Activated CD4-positive, alpha-beta memory T cell treated with anti-CD3 and anti-CD28 coated beads, Interleukin-2, amount 10 ng/mL, durations not matched to agents 7 days and 5 days (primary cell): Measurements from ENCODE around the gene EXOC4. TPM values are rescaled to one million over a fixed set of nuclear protein-coding genes. Genes with fewer than 3 reads are reported as not detected.
"Not testable (repeated sequence)": the region's sequence is repeated elsewhere in the genome, so short reads cannot be mapped to it uniquely, and the experiment has no call there.

ENCODE experiments used
- CTCF ChIA-PET: fragments of 350-600 bp; sonication (Branson Sonifier 250); formaldehyde crosslinking; loops from one replicate; lab custom pipeline; 2021; ENCODE audit warnings: antibody characterized with exemption, inconsistent platforms; lab: Charles Lee
- POLR2A ChIA-PET: fragments of 350-600 bp; sonication (Branson Sonifier 250); formaldehyde crosslinking; loops from one replicate; lab custom pipeline; 2021; ENCODE audit warnings: antibody characterized with exemption; lab: Charles Lee
- DNase-seq: peaks from one replicate; pipeline ENCODE4 v3.0.0-alpha.2; 2020
- H3K27ac Mint-ChIP-seq: one replicate; pipeline ENCODE4 v1.8.0; 2021; ENCODE audit warnings: mild to moderate bottlenecking, mixed read lengths
- H3K27me3 Mint-ChIP-seq: one replicate; pipeline ENCODE4 v1.8.0; 2021; ENCODE audit warnings: mixed read lengths
- H3K36me3 Mint-ChIP-seq: one replicate; pipeline ENCODE4 v1.8.0; 2021; ENCODE audit warnings: low read depth, mixed read lengths
- H3K4me1 Mint-ChIP-seq: one replicate; pipeline ENCODE4 v1.8.0; 2021; ENCODE audit warnings: mixed read lengths
- H3K4me3 Mint-ChIP-seq: one replicate; pipeline ENCODE4 v1.8.0; 2021; ENCODE audit warnings: mild to moderate bottlenecking, mixed read lengths
- H3K9me3 Mint-ChIP-seq: one replicate; pipeline ENCODE4 v1.8.0; 2021; ENCODE audit warnings: mixed read lengths
- total RNA-seq, 2 experiments: library from RNA; stranded (reverse); gene quantifications; one replicate each; pipeline ENCODE4 v1.2.3, GENCODE V29; 2021

EXOC4 gene
- total RNA-seq, 2 experiments from 2014 or later = 70.1 to 71.1 TPM

DNA sequence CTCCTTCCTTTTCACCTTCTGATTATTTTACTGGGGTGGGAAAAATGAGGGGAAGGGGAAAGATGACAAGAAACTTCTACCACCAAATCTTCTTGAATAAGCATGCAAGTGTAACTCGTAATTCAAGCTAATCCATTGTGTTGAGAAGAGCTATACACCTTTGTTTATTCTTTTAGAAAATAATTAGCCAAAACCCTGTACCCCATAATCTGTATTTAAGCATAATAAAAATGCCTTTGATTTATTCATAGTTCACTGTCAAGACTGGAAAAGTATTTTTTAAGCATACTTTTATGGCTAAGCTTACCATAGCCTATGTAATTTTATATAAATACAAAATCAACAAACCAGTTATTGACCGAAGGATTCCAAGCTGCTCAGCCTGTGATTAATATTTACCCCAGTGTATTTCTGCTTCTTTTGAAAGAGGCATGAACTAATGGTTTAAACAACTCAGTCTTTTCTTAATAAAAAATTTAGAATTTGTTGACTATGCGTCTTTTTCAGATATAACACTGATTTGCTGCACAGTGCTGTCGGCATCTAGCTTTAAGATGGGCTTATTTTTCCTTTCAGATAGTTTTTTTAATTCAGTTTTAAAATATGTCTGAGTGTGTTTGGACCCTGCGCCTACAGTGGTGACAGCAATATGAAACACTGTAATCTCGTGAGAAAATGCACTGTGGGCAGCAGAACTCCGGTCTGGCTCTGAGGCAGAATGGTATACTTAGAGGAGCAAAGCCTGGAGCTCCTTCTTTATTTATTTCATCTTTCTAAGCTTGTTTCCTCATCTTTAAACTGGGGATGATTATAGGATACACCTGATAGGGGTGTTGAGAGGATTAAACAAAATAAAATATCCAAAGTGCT lies 635.4 kb downstream of the EXOC4 start:
- H3K4me3 Mint-ChIP-seq = no peak overlapping the region

DNA sequence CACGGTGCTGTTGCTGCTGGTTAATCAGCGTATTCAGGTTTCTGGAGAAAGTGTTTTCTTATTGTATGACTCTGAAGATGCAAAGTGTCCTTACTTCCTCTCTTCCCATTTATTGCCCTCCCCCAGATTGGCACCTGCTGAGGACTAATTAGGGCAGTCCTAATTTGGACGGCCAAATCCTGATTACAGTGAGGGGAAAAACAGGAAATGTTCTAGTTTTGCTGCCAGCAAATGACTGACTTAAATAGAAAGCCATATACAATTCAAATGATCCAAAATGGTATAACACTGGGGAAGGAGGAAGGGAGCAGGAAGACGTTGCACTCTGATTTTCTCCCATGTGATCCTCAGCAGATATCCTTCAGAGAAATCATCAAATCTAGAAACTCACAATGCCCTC lies 651.9 kb downstream of the EXOC4 start:
- no peaks in the 10 kb centered on the region for H3K4me1 Mint-ChIP-seq
- H3K4me3 Mint-ChIP-seq = no peak overlapping the region
- CTCF ChIA-PET = no interaction called here
- POLR2A ChIA-PET = interaction anchor here (0.6 kb wide), 1 partner anchor 1081 kb away, joined by 3 read pairs; the partner anchor contains the start of gene AGBL3
- H3K27me3 Mint-ChIP-seq = no peaks in the 10 kb centered on the region
- no peak for DNase-seq
- no peak overlapping the region for H3K27ac Mint-ChIP-seq
- peaks cover 5% of the 10 kb centered on the region for H3K9me3 Mint-ChIP-seq
- H3K36me3 Mint-ChIP-seq = peaks cover 4% of the 10 kb centered on the region

More for the DNA sequence above, 635.4 kb downstream of the EXOC4 start:
- DNase-seq = no peak
- no peaks in the 10 kb centered on the region for H3K27me3 Mint-ChIP-seq
- H3K9me3 Mint-ChIP-seq = no peaks in the 10 kb centered on the region
- POLR2A ChIA-PET = no interaction called here
- no peak overlapping the region for H3K27ac Mint-ChIP-seq
- CTCF ChIA-PET = no interaction called here
- H3K4me1 Mint-ChIP-seq = no peaks in the 10 kb centered on the region
- no peaks in the 10 kb centered on the region for H3K36me3 Mint-ChIP-seq

DNA sequence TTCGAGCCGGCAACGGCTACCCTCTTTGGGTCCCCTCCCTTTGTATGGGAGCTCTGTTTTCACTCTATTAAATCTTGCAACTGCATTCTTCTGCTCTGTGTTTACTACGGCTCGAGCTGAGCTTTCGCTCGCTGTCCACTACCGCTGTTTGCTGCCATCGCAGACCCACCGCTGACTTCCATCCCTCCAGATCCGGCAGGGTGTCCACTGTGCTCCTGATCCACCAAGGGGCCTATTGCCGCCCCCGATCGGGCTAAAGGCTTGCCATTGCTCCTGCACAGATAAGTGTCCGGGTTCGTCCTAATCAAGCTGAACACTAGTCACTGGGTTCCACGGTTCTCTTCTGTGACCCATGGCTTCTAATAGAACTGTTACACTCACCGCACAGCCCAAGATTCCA lies 653.7 kb downstream of the EXOC4 start:
- H3K9me3 Mint-ChIP-seq, H3K36me3 Mint-ChIP-seq, POLR2A ChIA-PET, H3K27ac Mint-ChIP-seq, H3K27me3 Mint-ChIP-seq, H3K4me3 Mint-ChIP-seq, DNase-seq, CTCF ChIA-PET, H3K4me1 Mint-ChIP-seq: not testable (repeated sequence)

DNA sequence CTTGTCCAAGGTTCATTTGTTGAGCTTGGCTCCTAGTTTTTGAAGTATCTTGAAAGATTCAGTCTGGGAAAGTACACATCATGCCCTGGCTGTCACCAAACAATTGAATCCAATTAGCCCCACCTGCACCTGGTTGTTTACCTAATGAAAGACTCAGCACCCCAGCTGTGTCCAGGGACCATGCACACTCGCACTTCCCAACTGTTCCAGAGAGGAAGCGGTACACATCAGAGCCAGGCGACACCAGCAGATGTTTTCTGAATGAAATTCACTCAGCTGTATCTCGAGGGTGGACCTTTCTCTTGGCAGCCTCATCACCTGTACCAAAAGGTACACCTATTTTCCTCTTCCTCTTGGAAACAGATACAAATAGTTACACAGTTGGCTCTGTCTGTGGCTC lies 657.9 kb downstream of the EXOC4 start:
- Mint-ChIP-seq H3K27ac (no peak overlapping the region), H3K27me3 (no peaks in the 10 kb centered on the region), H3K4me3 (no peak overlapping the region), H3K36me3 (peaks cover 2% of the 10 kb centered on the region), H3K9me3 (peaks cover 3% of the 10 kb centered on the region), H3K4me1 (peaks cover 3% of the 10 kb centered on the region)
- POLR2A ChIA-PET = no interaction called here
- CTCF ChIA-PET = no interaction called here
- no peak for DNase-seq

DNA sequence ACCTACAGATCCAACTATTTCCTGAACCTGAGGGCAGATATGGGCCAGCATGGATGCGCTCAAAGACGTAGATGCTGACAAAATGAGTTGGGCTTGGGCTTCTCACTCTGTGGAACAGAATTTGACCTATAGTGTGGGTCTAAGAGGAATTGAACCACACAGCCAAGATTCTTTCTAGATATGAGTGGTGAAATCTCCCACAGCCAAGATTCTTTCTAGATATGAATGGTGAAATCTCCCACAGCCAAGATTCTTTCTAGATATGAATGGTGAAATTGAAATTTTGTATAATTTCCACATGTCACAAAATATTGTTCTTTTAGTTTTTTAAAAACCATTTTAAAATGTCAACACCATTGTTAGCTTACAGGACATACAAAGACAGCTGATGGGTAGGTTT lies 658.8 kb downstream of the EXOC4 start:
- no peak for DNase-seq
- Mint-ChIP-seq H3K4me1 (peaks cover 3% of the 10 kb centered on the region), H3K9me3 (no peaks in the 10 kb centered on the region), H3K27ac (no peak overlapping the region), H3K27me3 (no peaks in the 10 kb centered on the region), H3K36me3 (peaks cover 2% of the 10 kb centered on the region), H3K4me3 (no peak overlapping the region)
- ChIA-PET POLR2A (no interaction called here), CTCF (no interaction called here)

DNA sequence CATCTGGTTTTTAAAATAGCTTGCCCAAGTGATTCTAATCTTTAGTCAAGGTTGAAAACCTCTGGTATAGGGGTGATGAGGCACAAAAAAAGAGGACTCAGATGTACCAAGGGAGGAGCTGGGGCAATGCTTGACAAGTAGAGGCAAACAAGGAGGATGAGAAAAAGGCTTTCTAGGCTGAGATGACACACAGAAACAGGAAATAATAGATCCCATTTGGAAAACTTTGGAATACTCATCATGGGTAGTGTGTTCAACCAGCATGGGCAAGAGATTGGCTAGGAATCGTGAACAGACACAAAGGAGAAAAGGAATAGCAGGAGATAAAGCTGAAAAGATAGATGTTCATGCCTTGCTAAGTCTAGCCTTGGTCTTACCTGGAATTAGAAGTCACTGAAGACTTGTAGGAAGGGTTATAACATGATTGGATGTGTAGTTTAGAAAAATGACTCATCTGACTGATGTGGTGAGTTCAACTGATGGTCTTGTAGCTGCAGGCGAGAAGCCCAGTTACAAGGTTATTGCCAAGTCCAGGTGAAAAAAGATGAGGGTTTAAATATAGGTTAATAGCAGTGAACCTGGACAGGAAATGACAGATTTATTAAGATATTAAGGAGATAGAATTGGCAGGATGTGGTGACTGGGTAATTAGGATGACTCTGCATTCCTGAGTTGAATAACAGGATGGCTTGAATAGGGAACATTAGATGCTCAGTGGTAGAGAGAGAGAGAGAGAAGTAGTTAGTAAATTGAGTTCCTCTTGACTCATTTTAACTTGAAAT lies 660.2 kb downstream of the EXOC4 start:
- CTCF ChIA-PET = no interaction called here
- Mint-ChIP-seq H3K36me3 (peaks cover 2% of the 10 kb centered on the region), H3K4me3 (no peak overlapping the region), H3K27me3 (no peaks in the 10 kb centered on the region), H3K9me3 (no peaks in the 10 kb centered on the region), H3K4me1 (peaks cover 3% of the 10 kb centered on the region), H3K27ac (no peak overlapping the region)
- DNase-seq = no peak
- POLR2A ChIA-PET = no interaction called here

DNA sequence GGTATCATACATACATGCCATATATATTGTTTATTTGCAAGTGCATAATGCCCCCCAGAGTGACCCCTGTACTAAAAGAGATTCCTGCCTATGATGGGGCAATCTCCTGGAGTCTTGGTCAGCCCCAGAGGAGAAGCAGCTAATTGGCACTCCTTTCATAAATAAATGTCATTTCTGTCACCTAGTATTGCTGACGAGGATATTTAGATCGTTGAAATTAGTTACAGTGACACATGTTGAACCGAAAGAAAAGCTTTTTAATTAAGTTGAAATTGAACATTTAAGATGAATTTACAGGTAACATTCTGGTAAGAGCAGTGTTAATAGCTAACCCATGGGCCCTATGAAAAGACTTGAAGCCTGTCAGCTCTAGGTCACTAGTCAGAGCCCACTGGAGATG lies 663.7 kb downstream of the EXOC4 start:
- POLR2A ChIA-PET = no interaction called here
- peaks cover 12% of the 10 kb centered on the region for H3K36me3 Mint-ChIP-seq
- CTCF ChIA-PET = no interaction called here

DNA sequence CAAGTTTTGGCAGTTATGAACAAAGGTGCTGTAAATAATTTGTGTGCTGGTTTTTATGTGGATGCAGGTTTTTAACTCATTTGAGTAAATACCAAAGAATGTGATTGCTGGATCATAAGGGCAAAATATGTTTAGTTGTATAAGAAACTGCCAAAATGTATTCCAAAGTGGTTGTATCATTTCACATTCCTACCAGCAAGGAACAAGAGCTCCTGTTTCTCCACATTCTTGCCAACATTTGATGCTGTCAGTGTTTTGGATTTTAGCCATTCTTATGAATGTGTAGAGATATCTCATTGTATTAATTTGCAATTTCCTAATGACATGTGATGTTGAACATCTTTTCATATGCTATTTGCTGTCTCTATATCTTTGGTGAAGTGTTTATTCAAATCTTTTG lies 666.9 kb downstream of the EXOC4 start:
- no peak for DNase-seq
- H3K36me3 Mint-ChIP-seq = peaks cover 16% of the 10 kb centered on the region
- no peaks in the 10 kb centered on the region for H3K27me3 Mint-ChIP-seq
- ChIA-PET POLR2A (no interaction called here), CTCF (no interaction called here)
- H3K4me3 Mint-ChIP-seq = no peak overlapping the region
- H3K9me3 Mint-ChIP-seq = peaks cover 10% of the 10 kb centered on the region
- H3K4me1 Mint-ChIP-seq = no peaks in the 10 kb centered on the region
- no peak overlapping the region for H3K27ac Mint-ChIP-seq

More for the DNA sequence above, 663.7 kb downstream of the EXOC4 start:
- Mint-ChIP-seq H3K9me3 (peaks cover 6% of the 10 kb centered on the region), H3K4me1 (peaks cover 3% of the 10 kb centered on the region), H3K4me3 (no peak overlapping the region), H3K27ac (no peak overlapping the region), H3K27me3 (no peaks in the 10 kb centered on the region)
- DNase-seq = no peak

DNA sequence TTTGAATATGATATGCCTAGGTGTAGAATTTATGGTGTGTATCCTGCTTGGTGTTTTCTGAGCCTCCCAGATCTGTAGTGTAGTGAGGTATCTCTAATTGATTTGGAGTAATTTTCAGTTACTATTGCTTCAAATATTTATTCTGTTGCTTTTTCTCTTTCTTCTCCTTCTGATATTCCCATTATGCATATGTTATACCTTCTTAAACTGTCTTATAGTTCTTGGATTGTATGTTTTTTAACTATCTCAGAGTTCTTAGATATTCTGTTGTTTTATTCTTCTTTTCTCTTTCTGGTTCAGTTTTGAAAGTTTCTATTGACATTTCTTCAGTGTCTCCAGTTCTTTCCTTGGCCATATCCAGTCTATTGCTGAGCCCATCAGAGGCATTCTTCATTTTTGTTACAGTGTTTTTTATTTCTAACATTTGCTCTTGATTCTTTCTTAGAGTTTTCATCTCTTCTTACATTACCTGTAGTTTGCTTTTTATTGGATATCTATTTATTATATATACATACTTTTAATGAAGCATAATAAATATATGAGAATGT lies 668.8 kb downstream of the EXOC4 start:
- H3K4me1 Mint-ChIP-seq = no peaks in the 10 kb centered on the region
- CTCF ChIA-PET = no interaction called here
- no peak overlapping the region for H3K4me3 Mint-ChIP-seq
- DNase-seq = no peak
- POLR2A ChIA-PET = no interaction called here
- H3K9me3 Mint-ChIP-seq = peaks cover 10% of the 10 kb centered on the region
- H3K27ac Mint-ChIP-seq = no peak overlapping the region
- H3K27me3 Mint-ChIP-seq = no peaks in the 10 kb centered on the region
- H3K36me3 Mint-ChIP-seq = peaks cover 16% of the 10 kb centered on the region

DNA sequence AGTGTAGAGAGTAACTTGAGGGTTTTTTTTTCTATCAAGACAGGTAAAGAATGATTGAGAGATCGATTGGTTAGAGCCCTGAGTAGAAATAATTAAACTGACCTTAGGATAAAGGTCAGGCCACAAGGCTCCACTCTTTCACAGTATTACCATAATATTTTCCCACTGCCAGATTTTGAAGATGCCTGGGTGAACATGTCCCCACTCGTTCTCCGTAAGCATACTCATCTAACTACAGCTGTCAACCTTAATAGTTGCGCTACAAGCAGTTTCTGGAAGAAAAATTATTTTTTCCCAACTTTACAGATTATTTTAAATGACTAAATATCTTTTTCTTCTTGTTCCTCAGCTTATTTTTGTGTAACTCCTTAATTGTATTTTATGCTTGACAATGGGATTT lies 671.1 kb downstream of the EXOC4 start:
- no peak for DNase-seq
- no peaks in the 10 kb centered on the region for H3K27me3 Mint-ChIP-seq
- POLR2A ChIA-PET = no interaction called here
- H3K27ac Mint-ChIP-seq = no peak overlapping the region
- H3K9me3 Mint-ChIP-seq = peaks cover 10% of the 10 kb centered on the region
- H3K4me3 Mint-ChIP-seq = no peak overlapping the region
- CTCF ChIA-PET = no interaction called here
- peaks cover 16% of the 10 kb centered on the region for H3K36me3 Mint-ChIP-seq
- no peaks in the 10 kb centered on the region for H3K4me1 Mint-ChIP-seq

DNA sequence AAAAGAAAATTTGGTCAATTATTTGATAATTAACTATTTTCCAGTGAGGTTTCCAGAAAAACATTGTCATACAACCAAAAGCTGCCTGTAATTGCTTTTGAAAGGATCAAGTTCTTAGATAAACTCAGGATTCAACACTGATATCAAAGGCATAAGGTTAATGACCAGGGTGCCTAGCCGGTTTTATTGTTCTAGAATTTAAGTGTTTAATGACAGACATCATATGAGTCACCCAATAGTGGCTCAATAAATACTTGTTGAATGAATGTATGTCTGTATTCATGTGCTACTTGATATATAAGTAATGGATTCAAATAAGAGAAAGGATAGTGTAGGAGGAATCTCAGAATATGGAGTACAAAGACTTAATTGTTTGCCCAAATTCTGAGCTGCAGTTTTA lies 678.2 kb downstream of the EXOC4 start:
- ChIA-PET POLR2A (no interaction called here), CTCF (no interaction called here)
- Mint-ChIP-seq H3K4me3 (no peak overlapping the region), H3K9me3 (no peaks in the 10 kb centered on the region), H3K36me3 (no peaks in the 10 kb centered on the region), H3K27ac (no peak overlapping the region), H3K27me3 (no peaks in the 10 kb centered on the region), H3K4me1 (no peaks in the 10 kb centered on the region)
- no peak for DNase-seq

DNA sequence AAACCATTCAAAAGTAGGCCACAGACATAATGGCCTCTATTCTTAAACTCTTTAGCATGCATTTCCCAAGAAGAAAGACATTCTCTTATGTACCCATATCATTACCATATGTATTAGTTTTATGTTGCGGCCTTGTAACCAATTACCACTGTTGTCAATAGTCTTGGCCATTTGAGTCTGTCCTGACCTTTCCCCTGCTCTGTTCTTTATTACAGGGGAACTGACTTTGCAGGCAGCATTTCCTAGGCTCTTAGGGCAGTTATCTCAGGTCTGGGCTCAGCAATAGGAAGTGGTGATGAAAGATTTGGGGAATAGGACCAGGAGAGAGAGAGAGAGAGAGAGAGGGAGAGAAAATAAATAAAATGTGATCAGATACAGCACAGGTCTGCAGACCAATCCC lies 679.7 kb downstream of the EXOC4 start:
- Mint-ChIP-seq H3K4me3 (no peak overlapping the region), H3K27ac (no peak overlapping the region), H3K4me1 (no peaks in the 10 kb centered on the region), H3K9me3 (no peaks in the 10 kb centered on the region), H3K36me3 (no peaks in the 10 kb centered on the region), H3K27me3 (no peaks in the 10 kb centered on the region)
- ChIA-PET POLR2A (no interaction called here), CTCF (no interaction called here)
- DNase-seq = no peak

DNA sequence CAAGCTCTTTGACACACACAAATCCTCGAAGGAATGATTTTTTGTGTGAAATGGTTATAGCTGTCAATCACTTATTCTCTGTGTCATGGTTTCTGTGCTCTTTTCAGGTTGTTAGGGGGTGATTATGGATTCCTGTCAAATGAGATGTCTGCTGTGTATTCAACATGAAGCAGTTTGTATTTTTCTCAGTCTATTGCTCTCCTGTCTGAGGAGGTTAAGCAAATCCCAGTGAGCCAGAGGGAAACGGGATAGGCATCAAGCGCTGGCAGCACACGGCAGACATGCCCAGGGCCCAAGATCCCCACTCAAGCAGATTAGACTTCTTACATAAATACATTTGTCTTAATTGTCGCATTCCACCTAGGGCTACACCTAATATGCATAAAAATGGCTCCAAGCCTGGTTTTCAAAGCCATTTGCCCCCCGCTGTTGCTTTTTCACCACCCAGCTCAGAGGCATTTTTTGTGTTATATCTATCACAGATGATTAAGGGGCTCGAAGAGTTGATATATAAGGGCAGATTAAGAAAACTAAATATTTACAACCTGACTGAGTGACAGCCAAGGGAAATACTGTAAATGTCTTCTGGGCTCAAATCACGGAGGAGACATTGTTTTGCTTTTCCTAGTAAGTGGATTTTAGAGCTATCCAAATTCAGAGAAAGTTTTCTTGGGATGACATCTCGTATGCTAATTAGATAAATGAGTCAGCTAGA lies 681.5 kb downstream of the EXOC4 start:
- no peak for DNase-seq
- Mint-ChIP-seq H3K36me3 (no peaks in the 10 kb centered on the region), H3K4me3 (no peak overlapping the region), H3K27ac (no peak overlapping the region), H3K27me3 (no peaks in the 10 kb centered on the region), H3K9me3 (no peaks in the 10 kb centered on the region), H3K4me1 (no peaks in the 10 kb centered on the region)
- ChIA-PET CTCF (no interaction called here), POLR2A (no interaction called here)
